T-cell (primary cell): Measurements from ENCODE around the gene EP400. TPM values are rescaled to one million over a fixed set of nuclear protein-coding genes. Genes with fewer than 3 reads are reported as not detected.

Experiments
- ATAC-seq, 4 experiments: fragments of 200-7000 bp in 3 of 4; fragments of 150-1000 bp in 1 of 4; cut with Tn5 transposase; replicated peaks in 1 of 4; 1 replicate in 3 of 4; 2 replicates in 1 of 4; pipeline ENCODE4 v1.10.0; 2021; ENCODE audit warnings: moderate library complexity in 3 of 4, mild to moderate bottlenecking in 2 of 4, moderate number of reproducible peaks in 1 of 4
- CTCF ChIA-PET, 2 donors: fragments of 300-600 bp; sonication (Branson Sonifier 250); formaldehyde crosslinking; loops; one replicate each; lab custom pipeline; 2022; ENCODE audit warnings: antibody characterized with exemption in 2 of 2; lab: Charles Lee
- POLR2A ChIA-PET, 2 donors: fragments of 300-600 bp; sonication (Branson Sonifier 250); formaldehyde crosslinking; loops; one replicate each; lab custom pipeline; 2022; ENCODE audit warnings: antibody characterized with exemption in 2 of 2; lab: Charles Lee
- DNase-seq, 35 experiments: peaks; one replicate each; pipeline versions ENCODE4 v3.0.0 to v3.0.0-alpha.2; 2013 to 2023
- H3K27ac ChIP-seq: one replicate; pipeline ENCODE4 v1.5.1; 2013; ENCODE audit warnings: low read length
- H3K27me3 ChIP-seq, 2 experiments: replicated peaks in 1 of 2; 1 replicate in 1 of 2; 2 replicates in 1 of 2; pipeline versions ENCODE4 v1.6.1 to v1.7.0; 2013; ENCODE audit warnings: low read length in 1 of 2, mixed read lengths in 1 of 2; ENCODE audit not compliant: control insufficient read depth in 2 of 2, insufficient read depth in 2 of 2; ENCODE audit errors: extremely low read depth in 1 of 2
- H3K36me3 ChIP-seq, 2 donors: 1 replicate in 1 of 2; 2 replicates in 1 of 2; pipeline versions ENCODE4 v1.6.1 to v1.7.0; 2013; ENCODE audit warnings: low read length in 1 of 2; ENCODE audit not compliant: control insufficient read depth in 2 of 2, insufficient read depth in 1 of 2; ENCODE audit errors: extremely low read depth in 1 of 2
- H3K4me1 ChIP-seq, 2 experiments: 1 replicate in 1 of 2; 2 replicates in 1 of 2; pipeline versions ENCODE4 v1.6.1 to v1.7.0; 2013; ENCODE audit warnings: low read length in 2 of 2, mixed read lengths in 1 of 2; ENCODE audit not compliant: insufficient read depth in 2 of 2, control insufficient read depth in 1 of 2; ENCODE audit errors: extremely low read depth in 1 of 2
- H3K4me3 ChIP-seq, 2 donors: 1 replicate in 1 of 2; 2 replicates in 1 of 2; pipeline versions ENCODE4 v1.5.1 to v1.7.0; 2013; ENCODE audit warnings: mild to moderate bottlenecking in 2 of 2, low read length in 1 of 2, moderate library complexity in 1 of 2; ENCODE audit not compliant: control insufficient read depth in 1 of 2; ENCODE audit errors: extremely low read depth in 1 of 2
- H3K9me3 ChIP-seq: 2 replicates; pipeline ENCODE4 v1.7.0; 2013
- H3K27ac Mint-ChIP-seq, 2 donors: one replicate each; pipeline ENCODE4 v1.8.0; 2020 to 2021; ENCODE audit warnings: mild to moderate bottlenecking in 2 of 2, mixed read lengths in 2 of 2
- H3K27me3 Mint-ChIP-seq, 2 donors: one replicate each; pipeline ENCODE4 v1.8.0; 2021 to 2022; ENCODE audit warnings: mixed read lengths in 2 of 2
- H3K36me3 Mint-ChIP-seq: one replicate; pipeline ENCODE4 v1.8.0; 2021; ENCODE audit warnings: mixed read lengths
- H3K4me1 Mint-ChIP-seq, 3 donors: one replicate each; pipeline ENCODE4 v1.8.0; 2020 to 2022; ENCODE audit warnings: mixed read lengths in 3 of 3, mild to moderate bottlenecking in 1 of 3
- H3K4me3 Mint-ChIP-seq, 3 donors: one replicate each; pipeline ENCODE4 v1.8.0; 2020 to 2022; ENCODE audit warnings: mild to moderate bottlenecking in 3 of 3, mixed read lengths in 3 of 3, moderate library complexity in 3 of 3
- H3K9me3 Mint-ChIP-seq, 3 donors: one replicate each; pipeline ENCODE4 v1.8.0; 2020 to 2022; ENCODE audit warnings: mixed read lengths in 3 of 3
- WGBS: methylation state at CpG from one replicate; pipeline ENCODE4 v1.1.5; 2013; ENCODE audit warnings: missing lambda C conversion rate; ENCODE audit not compliant: insufficient coverage; 5-methylcytosine and 5-hydroxymethylcytosine counted together
- total RNA-seq, 35 experiments: library from RNA in 6 of 35; stranded (reverse) in 6 of 35; fragments of 120-200 nt in 1 of 35; gene quantifications; one replicate each; pipeline versions ENCODE4 v1.2.1 to v1.2.4 and lab custom pipeline; 2013 to 2026

EP400 gene
- total RNA-seq, 5 donors from 2014 or later (not counting 1 experiment from before 2014, with no cell fraction given): 75.7 to 84.3 (median 79.2) TPM

GRCh38 chr12:132067182-132067581 is 117.4 kb downstream of the EP400 start:
- no peak for DNase-seq
- Histone ChIP-seq H3K27me3 (no peaks in the 10 kb centered on the region), H3K4me1 (peaks cover 11 to 18% of the 10 kb centered on the region in 2 experiments), H3K27ac (no peak overlapping the region), H3K4me3 (no peak overlapping the region), H3K9me3 (no peaks in the 10 kb centered on the region), H3K36me3 (peaks cover 19 to 69% of the 10 kb centered on the region in 2 donors)
- POLR2A ChIA-PET: no interaction called here
- Mint-ChIP-seq H3K9me3 (no peaks in the 10 kb centered on the region), H3K27me3 (no peaks in the 10 kb centered on the region), H3K4me3 (peak overlapping the region in 1 of 3 donors; percentile 75), H3K36me3 (peaks cover 46% of the 10 kb centered on the region), H3K27ac (no peak overlapping the region), H3K4me1 (peaks cover 12 to 41% (median 26%) of the 10 kb centered on the region in 3 donors)
- ATAC-seq: no peak
- WGBS: 97% methylated on average over 7 of the region's 7 CpGs
- CTCF ChIA-PET: no interaction called here

DNA sequence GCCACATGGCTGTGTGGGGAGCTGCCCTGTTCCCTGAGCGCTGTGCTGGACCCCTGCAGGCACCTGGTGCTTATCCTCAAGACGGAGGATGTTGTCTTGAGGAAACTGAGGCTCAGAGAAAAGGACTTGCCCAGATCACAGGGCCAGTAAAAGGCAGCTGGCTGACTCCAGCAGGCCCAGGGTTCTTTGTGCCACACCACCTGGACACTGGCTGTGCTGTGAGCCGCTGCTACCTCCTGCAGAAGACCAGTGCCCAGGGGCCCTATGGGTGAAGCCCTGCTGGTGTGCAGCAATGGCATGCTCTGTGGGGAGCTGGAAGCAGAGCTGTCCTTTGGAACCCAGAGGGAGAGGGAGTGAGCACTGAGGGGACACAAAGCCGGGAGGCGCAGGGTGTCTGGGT is 118.5 kb downstream of the EP400 start:
- Histone ChIP-seq H3K27me3 (no peaks in the 10 kb centered on the region), H3K36me3 (peaks cover 19 to 59% of the 10 kb centered on the region in 2 donors), H3K4me1 (peaks cover 11 to 18% of the 10 kb centered on the region in 2 experiments), H3K9me3 (no peaks in the 10 kb centered on the region), H3K27ac (no peak overlapping the region), H3K4me3 (no peak overlapping the region)
- no peaks in the 10 kb centered on the region for H3K9me3 Mint-ChIP-seq
- ATAC-seq (no peak), DNase-seq (no peak)
- POLR2A ChIA-PET: no interaction called here
- CTCF ChIA-PET: no interaction called here
- no peak overlapping the region for H3K27ac Mint-ChIP-seq
- no peak overlapping the region for H3K4me3 Mint-ChIP-seq
- WGBS: 93% methylated on average over 5 of the region's 5 CpGs
- H3K27me3 Mint-ChIP-seq: no peaks in the 10 kb centered on the region
- H3K36me3 Mint-ChIP-seq: peaks cover 46% of the 10 kb centered on the region
- peaks cover 18 to 41% (median 24%) of the 10 kb centered on the region in 3 donors for H3K4me1 Mint-ChIP-seq

- Mint-ChIP-seq H3K36me3 (peaks cover 49% of the 10 kb centered on the region), H3K4me1 (peaks cover 20 to 37% (median 23%) of the 10 kb centered on the region in 3 donors), H3K27me3 (no peaks in the 10 kb centered on the region), H3K27ac (no peak overlapping the region), H3K9me3 (no peaks in the 10 kb centered on the region), H3K4me3 (no peak overlapping the region)
- no peak overlapping the region for H3K4me3 ChIP-seq
- DNase-seq: no peak
- peaks cover 17 to 58% of the 10 kb centered on the region in 2 donors for H3K36me3 ChIP-seq
- ATAC-seq: no peak
- no peak overlapping the region for H3K27ac ChIP-seq
- POLR2A ChIA-PET: no interaction called here
- no peaks in the 10 kb centered on the region for H3K9me3 ChIP-seq
- H3K27me3 ChIP-seq: no peaks in the 10 kb centered on the region
- 96% methylated on average over 19 of the region's 26 CpGs for WGBS
- H3K4me1 ChIP-seq: peaks cover 11 to 18% of the 10 kb centered on the region in 2 experiments
- CTCF ChIA-PET: interaction anchor here in 1 of 2 donors (0.5 kb wide), 1 partner anchor 361 kb away, joined by 6 read pairs; no protein-coding TSS in a partner anchor
These were observed 119.7 kb downstream of the EP400 start for GRCh38 chr12:132069336-132069985.

- Histone ChIP-seq H3K27ac (no peak overlapping the region), H3K36me3 (peaks cover 19 to 63% of the 10 kb centered on the region in 2 donors), H3K4me1 (peaks cover 11 to 18% of the 10 kb centered on the region in 2 experiments), H3K27me3 (no peaks in the 10 kb centered on the region), H3K9me3 (no peaks in the 10 kb centered on the region), H3K4me3 (no peak overlapping the region)
- H3K9me3 Mint-ChIP-seq: no peaks in the 10 kb centered on the region
- CTCF ChIA-PET: no interaction called here
- POLR2A ChIA-PET: no interaction called here
- H3K4me1 Mint-ChIP-seq: peaks cover 20 to 34% (median 24%) of the 10 kb centered on the region in 3 donors
- WGBS: no CpG with 5 or more reads among the region's 8 CpGs
- H3K27me3 Mint-ChIP-seq: no peaks in the 10 kb centered on the region
- H3K4me3 Mint-ChIP-seq: no peak overlapping the region
- H3K36me3 Mint-ChIP-seq: peaks cover 50% of the 10 kb centered on the region
- H3K27ac Mint-ChIP-seq: no peak overlapping the region
- no peak for DNase-seq
- ATAC-seq: no peak
These were observed 120.6 kb downstream of the EP400 start for GRCh38 chr12:132070298-132070697.

- POLR2A ChIA-PET: no interaction called here
- H3K36me3 Mint-ChIP-seq: peaks cover 53% of the 10 kb centered on the region
These were observed 121.5 kb downstream of the EP400 start for GRCh38 chr12:132071040-132071810.

DNA sequence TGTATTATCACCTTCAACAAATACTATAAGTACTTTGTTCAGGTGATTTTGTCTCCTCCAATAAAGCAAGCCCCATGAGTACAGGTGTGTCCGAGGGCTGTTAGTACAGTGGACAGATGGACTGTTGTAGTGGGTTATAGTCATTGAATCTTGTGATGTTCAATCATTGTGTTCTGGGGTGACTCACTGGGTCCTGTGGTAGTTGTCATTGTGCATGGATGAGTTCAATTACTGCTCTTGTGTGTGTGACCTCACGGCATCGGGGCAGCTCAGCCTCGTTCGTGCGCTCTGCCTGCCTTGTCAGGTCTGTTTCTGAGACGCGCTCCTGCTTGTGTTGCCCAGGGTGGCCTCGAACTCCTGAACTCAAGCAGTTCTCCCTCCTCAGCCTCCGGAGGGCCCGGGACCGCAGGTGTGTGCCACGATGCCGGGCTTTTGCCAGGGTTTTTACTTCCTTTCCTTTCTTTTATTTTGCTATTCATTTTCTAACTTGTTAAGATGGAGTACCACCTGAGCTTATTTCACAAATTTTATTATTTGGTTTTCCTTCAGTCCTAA is 122.2 kb downstream of the EP400 start:
- no peak overlapping the region for H3K4me3 ChIP-seq
- Mint-ChIP-seq H3K9me3 (no peaks in the 10 kb centered on the region), H3K27ac (peak overlapping the region in 1 of 2 donors; percentile 8), H3K36me3 (peaks cover 52% of the 10 kb centered on the region), H3K4me3 (no peak overlapping the region), H3K4me1 (peaks cover 6 to 18% (median 16%) of the 10 kb centered on the region in 3 donors), H3K27me3 (no peaks in the 10 kb centered on the region)
- DNase-seq (no peak), ATAC-seq (no peak)
- CTCF ChIA-PET: no interaction called here
- whole genome bisulfite sequencing: 98% methylated on average over 14 of the region's 14 CpGs
- POLR2A ChIA-PET: no interaction called here
- peaks cover 2 to 10% of the 10 kb centered on the region in 2 experiments for H3K4me1 ChIP-seq
- H3K27me3 ChIP-seq: no peaks in the 10 kb centered on the region
- no peaks in the 10 kb centered on the region for H3K9me3 ChIP-seq
- H3K36me3 ChIP-seq: peaks cover 26 to 71% of the 10 kb centered on the region in 2 donors
- no peak overlapping the region for H3K27ac ChIP-seq

More at GRCh38 chr12:132071040-132071810, 121.5 kb downstream of the EP400 start:
- Mint-ChIP-seq H3K27me3 (no peaks in the 10 kb centered on the region), H3K4me3 (no peak overlapping the region), H3K9me3 (no peaks in the 10 kb centered on the region), H3K27ac (peak overlapping the region; percentile 8 to 15), H3K4me1 (peaks cover 13 to 25% (median 22%) of the 10 kb centered on the region in 3 donors)
- Histone ChIP-seq H3K4me1 (peaks cover 8 to 16% of the 10 kb centered on the region in 2 experiments), H3K4me3 (no peak overlapping the region), H3K27ac (no peak overlapping the region), H3K36me3 (peaks cover 20 to 68% of the 10 kb centered on the region in 2 donors), H3K9me3 (no peaks in the 10 kb centered on the region), H3K27me3 (no peaks in the 10 kb centered on the region)
- DNase-seq (no peak), ATAC-seq (no peak)
- CTCF ChIA-PET: no interaction called here
- 100% methylated on average over 4 of the region's 12 CpGs for WGBS
